DMS114 treated with DMSO at 0.1 percent for 48 hours (cell line): ENCODE data around the gene FBLN1.

Experiments
- DNase-seq: peaks from one replicate; lab custom pipeline; 2025; ENCODE audit not compliant: unreplicated experiment; lab: John Stamatoyannopoulos, UW

Gene FBLN1

GRCh38 chr22:45562537-45563361 lies 60.1 kb downstream of the FBLN1 start:
- no peak for DNase-seq

GRCh38 chr22:45563362-45564040 lies 60.8 kb downstream of the FBLN1 start:
- no peak for DNase-seq

GRCh38 chr22:45564349-45565030 lies 61.8 kb downstream of the FBLN1 start:
- no peak for DNase-seq

GRCh38 chr22:45565171-45565570 lies 62.5 kb downstream of the FBLN1 start:
- no peak for DNase-seq

- DNase-seq = no peak
Observed at GRCh38 chr22:45565973-45566372, 63.3 kb downstream of the FBLN1 start.

- no peak for DNase-seq
Observed at GRCh38 chr22:45568213-45568612, 65.5 kb downstream of the FBLN1 start.

- DNase-seq = no peak
Observed at GRCh38 chr22:45571089-45571488, 68.4 kb downstream of the FBLN1 start.

GRCh38 chr22:45572444-45572843 lies 69.8 kb downstream of the FBLN1 start:
- no peak for DNase-seq

- no peak for DNase-seq
Observed at GRCh38 chr22:45574069-45574703, 71.5 kb downstream of the FBLN1 start.

- no peak for DNase-seq
Observed at GRCh38 chr22:45575173-45575572, 72.5 kb downstream of the FBLN1 start.

GRCh38 chr22:45575607-45576272 lies 73.1 kb downstream of the FBLN1 start:
- DNase-seq = no peak

- no peak for DNase-seq
Observed at GRCh38 chr22:45576273-45576625, 73.6 kb downstream of the FBLN1 start.

- no peak for DNase-seq
Observed at GRCh38 chr22:45576730-45577464, 74.2 kb downstream of the FBLN1 start.

- DNase-seq = peak; percentile 64
Observed at GRCh38 chr22:45577746-45578523, 75.3 kb downstream of the FBLN1 start.

- no peak for DNase-seq
Observed at GRCh38 chr22:45578524-45579147, 76.0 kb downstream of the FBLN1 start.

GRCh38 chr22:45579306-45579705 lies 76.6 kb downstream of the FBLN1 start:
- DNase-seq = no peak

- no peak for DNase-seq
Observed at GRCh38 chr22:45579806-45580725, 77.4 kb downstream of the FBLN1 start.
